C4-2B (cell line): Measurements from ENCODE around the gene ATP9A.

Experiments used
- H3K27ac ChIP-seq: fragments of 450-650 bp; 2 replicates; pipeline ENCODE4 v1.5.1; 2017
- ZFX ChIP-seq: fragments of 450-650 bp; IDR thresholded peaks from 2 replicates; pipeline ENCODE4 v1.6.1; 2017
- TF ChIP-seq, protein P1 (sequence below): fragments of 450-650 bp; conservative IDR thresholded peaks from 2 replicates; pipeline ENCODE4 v1.5.1; 2017; ENCODE audit warnings: mild to moderate bottlenecking

ATP9A gene

DNA sequence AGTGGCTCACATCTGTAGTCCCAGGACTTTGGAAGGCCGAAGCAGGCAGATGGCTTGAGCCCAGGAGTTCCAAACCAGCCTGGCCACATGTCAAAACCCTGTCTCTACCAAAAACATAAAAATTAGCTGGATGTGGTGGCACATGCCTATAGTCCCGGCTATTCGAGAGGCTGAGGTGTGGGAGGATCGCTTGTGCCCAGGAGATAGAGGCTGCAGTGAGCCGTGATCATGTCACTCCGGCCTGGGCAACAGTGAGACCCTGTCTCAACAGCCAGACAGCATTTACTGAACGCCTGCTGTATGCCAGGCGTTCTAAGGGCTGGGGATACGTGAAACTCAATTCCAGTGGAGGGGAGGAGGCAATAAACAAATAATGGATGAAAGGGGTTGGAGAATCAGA lies 69.9 kb downstream of the ATP9A start:
- no peak overlapping the region for H3K27ac ChIP-seq
- TF ChIP-seq, protein P1, sequence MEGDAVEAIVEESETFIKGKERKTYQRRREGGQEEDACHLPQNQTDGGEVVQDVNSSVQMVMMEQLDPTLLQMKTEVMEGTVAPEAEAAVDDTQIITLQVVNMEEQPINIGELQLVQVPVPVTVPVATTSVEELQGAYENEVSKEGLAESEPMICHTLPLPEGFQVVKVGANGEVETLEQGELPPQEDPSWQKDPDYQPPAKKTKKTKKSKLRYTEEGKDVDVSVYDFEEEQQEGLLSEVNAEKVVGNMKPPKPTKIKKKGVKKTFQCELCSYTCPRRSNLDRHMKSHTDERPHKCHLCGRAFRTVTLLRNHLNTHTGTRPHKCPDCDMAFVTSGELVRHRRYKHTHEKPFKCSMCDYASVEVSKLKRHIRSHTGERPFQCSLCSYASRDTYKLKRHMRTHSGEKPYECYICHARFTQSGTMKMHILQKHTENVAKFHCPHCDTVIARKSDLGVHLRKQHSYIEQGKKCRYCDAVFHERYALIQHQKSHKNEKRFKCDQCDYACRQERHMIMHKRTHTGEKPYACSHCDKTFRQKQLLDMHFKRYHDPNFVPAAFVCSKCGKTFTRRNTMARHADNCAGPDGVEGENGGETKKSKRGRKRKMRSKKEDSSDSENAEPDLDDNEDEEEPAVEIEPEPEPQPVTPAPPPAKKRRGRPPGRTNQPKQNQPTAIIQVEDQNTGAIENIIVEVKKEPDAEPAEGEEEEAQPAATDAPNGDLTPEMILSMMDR: no peak
- no peak for TF ChIP-seq ZFX

DNA sequence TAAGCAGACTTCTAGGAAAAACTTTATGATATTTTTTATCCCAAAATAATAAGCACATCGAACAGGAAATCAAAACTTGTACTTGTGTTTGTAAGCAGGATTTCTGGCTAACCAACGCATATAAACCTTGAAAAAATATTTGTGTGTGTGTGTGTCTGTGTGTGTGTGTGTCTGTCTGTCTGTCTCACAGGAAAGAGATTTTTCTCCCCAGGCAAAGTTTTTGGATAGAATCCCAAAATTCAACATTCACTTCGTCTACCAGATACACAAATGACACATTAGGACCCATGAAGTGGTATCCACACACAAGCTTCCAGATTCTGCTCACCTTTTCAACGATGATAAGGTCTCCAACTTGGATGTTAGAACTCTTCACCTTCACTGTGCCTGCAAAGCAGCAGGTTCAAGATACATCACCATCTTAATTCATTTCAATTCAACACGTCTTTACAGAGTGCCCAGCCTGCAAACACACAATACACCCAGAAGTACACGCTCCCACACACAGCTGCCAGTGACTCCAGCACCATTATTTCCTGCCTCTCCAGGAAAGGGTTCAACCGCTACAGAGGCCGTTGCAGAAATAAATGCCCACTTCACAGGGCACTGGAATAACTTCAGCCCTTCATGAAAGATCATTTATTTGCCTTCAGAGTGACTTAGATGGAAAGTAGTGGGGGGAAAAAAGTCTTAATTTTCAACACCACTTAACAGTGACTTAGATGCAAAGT lies 70.9 kb downstream of the ATP9A start:
- TF ChIP-seq ZFX: no peak
- TF ChIP-seq, protein P1: no peak
- no peak overlapping the region for H3K27ac ChIP-seq

GRCh38 chr20:51696304-51697071 lies 71.7 kb downstream of the ATP9A start:
- H3K27ac ChIP-seq: no peak overlapping the region
- no peak for TF ChIP-seq ZFX
- TF ChIP-seq, protein P1: no peak

- TF ChIP-seq, protein P1: no peak
- no peak for TF ChIP-seq ZFX
- no peak overlapping the region for H3K27ac ChIP-seq
These were observed 72.5 kb downstream of the ATP9A start for GRCh38 chr20:51695574-51696303.

GRCh38 chr20:51692806-51693400 lies 75.3 kb downstream of the ATP9A start:
- no peak overlapping the region for H3K27ac ChIP-seq
- no peak for TF ChIP-seq ZFX
- TF ChIP-seq, protein P1: no peak

DNA sequence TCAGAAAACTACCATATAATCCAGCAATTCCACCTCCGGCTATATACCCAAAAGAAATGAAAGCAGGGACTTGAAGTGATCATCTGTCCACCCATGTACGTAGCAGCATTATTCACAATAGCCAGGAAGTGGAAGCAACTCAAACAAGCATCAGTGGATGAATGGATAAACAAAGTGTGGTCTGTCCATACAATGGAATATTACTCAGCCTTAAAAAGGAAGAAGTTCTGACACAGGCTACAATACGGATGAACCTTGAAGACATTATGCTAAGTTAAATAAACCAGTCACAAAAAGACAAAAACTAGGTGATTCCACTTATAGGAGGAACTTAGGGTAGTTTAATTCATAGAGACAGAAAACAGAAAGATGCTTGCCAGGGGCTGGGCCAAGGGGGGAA lies 76.5 kb downstream of the ATP9A start:
- TF ChIP-seq, protein P1: no peak
- TF ChIP-seq ZFX: no peak
- no peak overlapping the region for H3K27ac ChIP-seq
